ENCODE measurements around the gene PLS1.
"Not testable (repeated sequence)": the region's sequence is repeated elsewhere in the genome, so short reads cannot be mapped to it uniquely, and the experiment has no call there.

The PLS1 gene

DNA sequence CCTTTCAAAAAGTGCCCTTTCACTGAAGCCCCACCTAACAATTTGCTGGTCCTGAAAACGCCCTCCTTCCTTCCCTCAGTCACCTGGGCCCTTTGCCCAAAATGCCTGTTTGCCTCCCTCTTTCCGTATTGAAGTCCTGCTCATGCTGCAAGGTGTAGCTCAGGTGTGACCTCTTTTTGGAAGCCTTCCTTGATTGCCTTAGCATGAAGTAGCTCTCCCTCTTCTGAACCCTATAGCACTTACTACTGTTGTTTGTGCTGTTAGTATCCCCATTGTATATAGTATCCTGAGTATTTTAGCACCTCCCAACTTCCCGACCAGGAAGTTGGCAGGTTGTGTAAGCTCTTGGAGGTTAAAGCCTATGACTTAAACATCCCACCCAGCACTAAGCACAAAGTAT lies 1.7 kb downstream of the PLS1 start:
- no peak for DNase-seq (ENCODE audit: low spot score)

DNA sequence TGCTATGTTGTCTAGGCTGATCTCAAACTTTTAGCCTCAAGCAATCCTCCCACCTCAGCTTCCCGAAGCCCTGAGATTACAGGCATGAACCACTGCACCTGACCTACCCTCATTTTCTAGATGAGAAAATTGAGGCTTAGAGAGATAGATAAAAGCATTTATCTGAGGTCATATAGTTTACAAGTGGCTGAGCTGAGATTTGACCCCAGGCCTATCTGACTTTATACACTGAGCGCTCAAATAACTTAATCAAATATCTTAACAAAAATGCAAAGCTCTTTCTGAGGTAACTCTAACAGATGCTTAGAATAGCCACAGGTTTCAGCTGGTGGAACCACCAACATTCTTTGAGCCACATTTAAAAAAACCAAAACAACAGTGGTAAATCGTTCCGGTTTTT lies 5.5 kb downstream of the PLS1 start:
- DNase-seq (ENCODE audit: low spot score), result no peak

- no peak for DNase-seq (ENCODE audit: low spot score)
Observed at GRCh38 chr3:142602619-142603385, 6.6 kb downstream of the PLS1 start.

DNA sequence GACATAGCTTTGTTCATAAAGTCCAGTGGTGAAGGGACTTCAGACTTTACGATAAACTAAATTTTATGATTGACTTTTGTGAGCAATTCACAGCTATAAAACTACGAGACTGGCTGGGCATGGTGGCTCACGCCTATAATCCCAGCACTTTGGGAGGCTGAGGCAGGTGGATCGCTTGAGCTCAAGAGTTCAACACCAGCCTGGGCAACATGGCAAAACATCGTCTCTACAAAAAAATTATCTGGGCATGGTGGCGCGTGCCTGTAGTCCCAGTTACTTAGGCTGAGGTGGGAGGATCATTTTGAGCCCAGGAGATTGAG lies 7.2 kb downstream of the PLS1 start:
- DNase-seq (ENCODE audit: low spot score), result not testable (repeated sequence)

DNA sequence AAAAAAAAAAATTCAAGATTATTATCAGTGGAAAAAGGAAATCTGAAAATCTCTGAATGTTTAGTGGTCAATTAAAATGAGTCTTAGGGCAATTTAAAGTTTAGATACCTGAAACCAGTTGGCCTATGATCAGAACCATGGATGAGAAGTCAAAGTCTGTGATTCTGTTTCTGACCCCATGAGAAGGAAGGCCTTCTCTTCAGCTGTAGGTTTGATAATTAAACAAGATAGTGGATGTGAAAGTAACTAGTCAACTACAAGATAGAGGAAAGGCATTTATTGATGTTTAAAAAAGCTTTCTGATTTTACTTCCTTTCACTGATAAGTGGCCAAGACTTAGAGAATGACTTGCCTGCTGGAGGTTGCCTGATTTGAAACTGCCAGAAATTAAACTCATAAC lies 8.7 kb downstream of the PLS1 start:
- no peak for DNase-seq (ENCODE audit: low spot score)

DNA sequence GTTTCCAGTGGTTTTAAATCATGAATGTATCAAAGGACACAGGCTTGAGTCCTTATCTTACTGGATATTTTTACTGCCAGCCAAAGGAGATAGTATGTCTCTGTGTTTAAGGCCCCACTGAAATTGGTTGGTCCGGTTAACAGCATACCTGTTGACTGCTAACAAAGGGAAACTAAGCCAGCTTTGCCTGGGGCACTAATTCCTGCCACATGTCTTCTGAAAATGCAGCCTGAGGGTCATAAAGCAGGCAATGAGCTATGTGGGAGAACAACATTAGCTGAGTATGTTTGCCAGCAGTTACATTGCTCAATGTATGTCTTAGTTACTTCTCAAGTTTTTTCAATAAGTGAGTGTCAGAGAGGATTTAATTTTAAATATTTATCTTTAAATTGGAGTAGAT lies 12.4 kb downstream of the PLS1 start:
- DNase-seq (ENCODE audit: low spot score), result no peak

- no peak for DNase-seq (ENCODE audit: low spot score)
Observed at GRCh38 chr3:142609136-142609535, 12.9 kb downstream of the PLS1 start.

- DNase-seq (ENCODE audit: low spot score), result no peak
Observed at GRCh38 chr3:142611206-142611605, 15.0 kb downstream of the PLS1 start.

- DNase-seq (ENCODE audit: low spot score), result no peak
Observed at GRCh38 chr3:142613491-142613890, 17.3 kb downstream of the PLS1 start.

- no peak for DNase-seq (ENCODE audit: low spot score)
Observed at GRCh38 chr3:142614059-142614626, 17.9 kb downstream of the PLS1 start.

DNA sequence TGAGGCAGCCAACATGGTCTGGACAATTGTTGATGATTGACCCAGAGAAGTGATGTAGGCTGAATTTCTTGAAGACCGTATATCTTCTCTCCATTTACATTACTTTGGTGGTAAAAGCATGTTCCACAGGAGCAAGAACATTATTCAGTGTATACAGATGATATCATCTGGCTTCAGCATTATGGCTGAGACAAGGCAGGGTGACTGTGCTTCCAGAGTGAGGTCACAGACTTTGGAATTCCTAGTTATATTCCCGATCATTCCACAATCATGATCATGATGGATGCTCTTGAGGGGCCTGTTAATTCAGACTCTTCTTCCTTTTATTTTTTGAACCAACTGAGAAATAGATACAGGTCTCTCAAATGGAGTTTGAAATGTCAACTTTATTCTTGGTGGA lies 19.0 kb downstream of the PLS1 start:
- no peak for DNase-seq (ENCODE audit: low spot score)

GRCh38 chr3:142618917-142619461 lies 22.8 kb downstream of the PLS1 start:
- no peak for DNase-seq (ENCODE audit: low spot score)

- DNase-seq (ENCODE audit: low spot score), result no peak
Observed at GRCh38 chr3:142622405-142622804, 26.2 kb downstream of the PLS1 start.

DNA sequence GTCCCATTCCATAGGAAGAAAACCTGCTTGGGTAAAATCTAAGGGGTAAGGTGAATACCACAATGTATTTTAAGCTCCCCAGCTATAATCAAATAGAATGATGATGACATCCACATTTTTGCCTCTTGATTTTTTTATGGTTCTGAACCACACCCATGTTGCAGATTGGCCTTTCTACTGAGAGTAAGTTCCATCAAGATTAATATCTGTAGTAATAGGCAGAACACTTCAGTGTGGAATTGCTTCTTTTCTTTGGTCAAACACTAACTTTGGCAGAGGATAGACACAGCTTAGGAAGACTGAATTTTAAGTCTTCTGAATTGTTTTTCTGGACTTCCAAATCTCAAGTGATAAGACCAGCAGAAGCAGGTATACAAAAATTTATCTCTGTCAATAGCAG lies 27.0 kb downstream of the PLS1 start:
- no peak for DNase-seq (ENCODE audit: low spot score)

- DNase-seq (ENCODE audit: low spot score), result no peak
Observed at GRCh38 chr3:142624341-142625152, 28.4 kb downstream of the PLS1 start.

GRCh38 chr3:142625153-142625440 lies 28.9 kb downstream of the PLS1 start:
- no peak for DNase-seq (ENCODE audit: low spot score)

DNA sequence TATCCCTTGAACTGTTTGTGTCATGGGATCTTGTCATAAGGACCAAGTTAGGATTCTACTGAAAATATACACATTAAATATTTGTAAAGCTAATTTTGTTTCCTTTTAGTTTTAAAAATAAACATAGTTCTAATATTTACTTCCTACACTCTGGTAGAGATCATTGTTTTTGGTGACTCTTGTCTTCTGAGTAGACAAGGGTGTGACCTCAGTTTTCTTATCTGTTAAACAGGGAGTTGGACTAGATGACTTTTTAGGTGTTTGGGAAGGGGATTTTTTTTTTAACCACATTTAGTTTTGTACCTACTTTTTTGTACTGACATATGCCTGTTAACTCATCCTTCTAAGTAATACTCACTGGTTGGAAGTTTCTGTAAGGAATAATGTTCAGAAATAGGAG lies 30.8 kb downstream of the PLS1 start:
- no peak for DNase-seq (ENCODE audit: low spot score)

DNA sequence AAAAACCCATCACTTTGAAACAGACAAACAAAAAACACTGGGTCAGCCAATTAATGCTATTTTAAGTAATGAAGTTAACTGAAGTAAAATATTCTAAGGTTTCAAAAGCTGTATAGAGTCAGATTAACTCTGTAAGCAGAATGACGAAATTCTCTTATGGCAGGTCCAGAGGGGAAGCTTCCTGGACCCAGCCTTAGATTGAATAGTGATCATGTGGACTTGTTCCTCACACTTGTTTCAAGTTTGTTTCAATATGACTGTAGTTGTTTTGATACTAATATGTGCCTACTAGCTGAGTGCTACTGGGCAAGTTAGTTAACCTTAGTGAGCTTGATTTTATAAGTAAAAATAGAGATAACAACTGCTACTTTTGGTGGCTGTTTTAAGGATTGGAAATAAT lies 32.6 kb downstream of the PLS1 start:
- no peak for DNase-seq (ENCODE audit: low spot score)

DNA sequence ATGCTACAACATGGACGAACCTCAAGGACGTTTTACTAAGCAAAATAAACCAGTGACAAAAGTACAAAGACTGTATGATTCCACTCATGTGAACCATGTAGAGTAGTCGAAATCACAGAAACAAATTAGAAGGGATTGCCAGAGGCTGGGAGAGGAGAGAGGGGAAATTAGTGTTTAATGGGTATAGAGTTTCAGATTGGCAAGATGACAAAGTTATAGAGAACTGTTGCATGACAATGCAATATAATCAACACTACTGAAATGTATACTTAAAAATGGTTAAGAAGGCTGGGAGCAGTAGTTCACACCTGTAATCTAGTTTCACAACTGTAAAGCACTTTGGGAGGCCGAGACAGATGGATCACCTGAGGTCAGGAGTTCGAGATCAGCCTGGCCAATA lies 36.9 kb downstream of the PLS1 start:
- DNase-seq (ENCODE audit: low spot score), result no peak

GRCh38 chr3:142636050-142636449 lies 39.9 kb downstream of the PLS1 start:
- no peak for DNase-seq (ENCODE audit: low spot score)

DNA sequence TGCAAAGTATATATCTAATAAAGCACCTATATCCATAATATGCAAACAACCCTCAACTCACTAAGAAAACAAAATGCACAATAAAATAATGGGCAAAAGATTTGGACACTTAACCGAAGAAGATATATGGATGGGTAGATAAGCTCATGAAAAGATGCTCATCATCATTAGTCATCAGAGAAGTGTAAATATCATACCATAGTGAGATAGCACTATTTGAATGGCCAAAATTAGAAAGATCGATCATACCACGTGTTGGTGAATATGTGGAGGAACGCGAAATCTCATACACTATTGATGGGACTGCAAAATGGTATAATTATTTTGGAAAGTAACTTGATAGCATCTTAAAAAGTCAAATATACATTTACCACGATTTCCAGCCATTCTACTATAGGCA lies 40.5 kb downstream of the PLS1 start:
- no peak for DNase-seq (ENCODE audit: low spot score)

DNA sequence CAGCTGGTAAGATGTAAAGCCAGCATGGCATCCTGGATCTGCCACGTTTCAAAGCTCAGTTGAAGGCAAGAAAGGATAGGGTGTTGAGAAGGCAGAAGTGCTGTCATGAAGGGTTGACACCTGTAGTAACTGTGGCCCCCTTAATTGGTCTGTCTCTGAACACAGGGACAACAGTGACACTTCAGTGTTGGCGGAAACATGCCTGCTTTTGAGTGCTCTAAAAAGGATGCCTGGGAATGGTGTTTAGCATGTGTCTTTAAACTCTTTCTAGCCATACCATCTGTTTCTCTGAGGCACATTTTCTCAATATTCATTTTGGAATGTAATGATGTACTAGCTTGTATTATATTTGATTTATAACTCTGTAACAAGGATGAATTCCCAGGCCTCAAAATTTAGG lies 42.1 kb downstream of the PLS1 start:
- no peak for DNase-seq (ENCODE audit: low spot score)

DNA sequence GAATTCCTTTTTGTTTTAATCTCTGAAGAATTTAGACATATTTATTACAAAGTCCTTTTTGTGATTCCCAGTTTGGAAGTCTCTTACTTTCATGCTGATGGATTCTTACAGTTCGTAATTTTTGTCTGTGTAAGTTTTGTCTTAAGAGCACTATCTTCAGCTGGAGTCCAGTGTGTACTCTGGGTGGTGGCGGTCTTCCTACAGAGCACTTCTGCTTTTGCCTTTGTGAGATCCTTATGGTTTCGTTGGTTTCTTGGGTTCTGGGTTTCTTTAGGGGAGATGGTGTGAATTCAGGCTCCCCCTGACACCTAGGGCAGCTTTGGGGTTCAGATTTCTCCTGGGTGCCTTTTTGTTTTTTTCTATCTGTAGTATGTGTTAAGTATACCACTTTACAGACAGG lies 45.3 kb downstream of the PLS1 start:
- no peak for DNase-seq (ENCODE audit: low spot score)
